Activated T-cell treated with anti-CD3 and anti-CD28 coated beads for 48 hours (primary cell): Measurements from ENCODE around the gene UBAC1.

Experiments used
- DNase-seq: peaks from one replicate; pipeline ENCODE4 v3.0.0-alpha.2; 2020; ENCODE audit warnings: low read depth

UBAC1 gene

DNA sequence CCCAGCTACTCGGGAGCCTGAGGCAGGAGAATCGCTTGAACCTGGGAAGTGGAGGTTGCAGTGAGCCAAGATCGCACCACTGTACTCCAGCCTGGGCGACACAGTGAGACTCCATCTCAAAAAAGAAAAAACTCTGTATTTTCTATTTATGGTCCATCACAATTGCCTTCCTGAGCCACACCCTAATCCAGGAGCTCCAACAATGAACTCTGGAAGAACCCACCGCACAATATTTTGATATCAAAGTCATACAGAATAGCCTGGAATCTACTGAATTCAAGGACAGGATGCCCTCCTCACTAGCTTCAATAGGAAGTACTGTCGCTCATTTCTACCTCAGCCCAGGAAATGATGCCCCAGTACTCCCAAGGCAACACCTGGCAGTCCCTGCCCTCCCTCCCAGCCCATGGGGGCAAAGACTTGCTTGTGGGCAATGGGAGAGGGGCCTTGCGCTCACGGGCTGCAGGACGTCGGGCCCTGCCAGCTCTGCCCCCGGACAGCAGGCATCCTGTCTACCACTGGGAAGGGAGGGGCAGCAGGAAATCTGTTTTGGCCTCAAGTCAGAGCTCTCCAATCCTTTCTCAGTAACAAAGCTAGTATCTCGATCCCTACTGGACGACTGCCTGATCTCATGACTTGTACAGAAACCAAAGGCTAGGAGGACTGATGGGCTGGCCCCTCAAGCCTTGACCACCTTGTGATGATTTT is 19.7 kb downstream of the UBAC1 start:
- no peak for DNase-seq

DNA sequence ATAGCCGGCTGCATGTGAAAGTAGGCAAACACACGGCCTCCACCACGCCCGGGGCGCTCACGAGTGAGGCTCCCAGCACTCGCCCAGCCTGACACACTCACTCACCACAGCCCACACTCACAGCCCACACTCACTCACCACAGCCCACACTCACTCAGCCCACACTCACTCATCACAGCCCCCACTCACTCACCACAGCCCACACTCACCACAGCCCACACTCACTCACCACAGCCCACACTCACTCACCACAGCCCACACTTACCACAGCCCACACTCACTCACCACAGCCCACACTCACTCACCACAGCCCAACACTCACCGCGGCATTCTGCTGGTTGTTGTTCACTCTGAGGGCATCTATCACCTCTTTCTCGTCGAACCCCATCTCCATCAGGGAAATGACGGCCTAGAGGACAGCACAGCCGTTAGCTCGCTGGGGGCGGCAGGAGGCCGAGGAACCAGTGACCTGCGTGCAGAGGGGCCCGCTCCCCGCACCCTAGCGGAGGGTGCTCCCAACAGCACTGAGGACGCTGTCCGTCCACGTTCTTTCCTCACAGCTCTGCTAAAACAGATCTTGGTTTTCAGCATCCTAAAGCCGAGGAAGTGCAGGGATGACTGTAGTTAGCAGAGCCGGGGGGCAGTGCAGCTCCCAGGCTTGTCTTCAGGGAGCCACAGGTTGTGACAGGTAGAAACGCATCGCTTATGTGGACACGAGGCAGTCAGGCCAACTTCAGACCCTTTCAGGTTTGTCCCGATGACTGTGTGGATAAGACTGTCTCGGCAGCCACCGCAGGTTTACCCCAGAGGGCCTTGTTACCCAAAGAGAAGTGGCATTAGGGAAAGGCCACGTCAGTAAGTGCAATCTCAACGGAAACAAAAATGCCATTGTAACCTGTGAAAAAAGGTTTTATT is 21.6 kb downstream of the UBAC1 start:
- peak; percentile 65 for DNase-seq

DNA sequence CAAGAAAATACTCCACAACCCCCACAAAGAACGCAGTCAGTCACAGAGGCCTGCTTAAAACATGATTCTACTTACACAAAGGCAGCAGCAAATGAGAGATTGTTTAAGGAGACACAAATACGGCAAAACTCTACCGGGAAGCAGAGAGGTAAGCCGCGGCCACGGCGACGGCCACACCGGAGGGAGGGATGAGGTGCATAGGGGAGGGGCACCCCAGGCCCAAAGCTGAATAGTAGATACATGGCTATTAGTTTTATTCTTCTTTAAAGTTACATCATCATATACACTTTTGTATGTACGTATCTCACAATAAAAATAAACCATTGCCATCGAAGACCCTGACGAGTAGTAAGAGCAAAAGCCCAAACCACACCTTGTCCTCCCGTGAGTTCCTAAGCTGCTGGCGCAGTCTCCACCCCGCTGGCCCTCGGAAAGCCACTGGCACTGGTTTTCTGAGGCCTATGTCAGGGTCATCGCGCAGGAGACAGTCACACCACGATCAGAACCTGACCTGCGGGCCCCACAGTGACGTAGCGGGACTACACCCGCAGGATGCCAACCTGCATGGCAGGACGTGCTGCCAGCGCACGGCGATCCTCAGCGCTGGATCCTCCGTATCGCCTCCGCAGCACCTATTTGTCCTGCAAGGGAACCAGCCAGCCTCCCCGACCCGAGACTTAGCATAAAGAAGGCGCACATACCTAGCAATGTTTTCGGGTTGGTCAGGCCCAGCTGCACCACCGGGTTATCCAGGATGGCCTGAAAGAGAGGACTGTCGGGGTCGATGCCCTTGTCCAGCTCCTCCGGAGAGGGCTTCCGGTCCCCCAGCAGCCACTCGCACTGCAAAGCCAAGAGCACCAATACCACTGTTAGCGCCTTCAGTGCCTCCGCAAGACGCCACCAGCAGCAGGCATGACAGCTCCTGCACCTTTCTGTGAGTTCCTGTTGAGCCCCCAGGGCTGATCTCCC is 23.4 kb downstream of the UBAC1 start:
- DNase-seq: no peak

DNA sequence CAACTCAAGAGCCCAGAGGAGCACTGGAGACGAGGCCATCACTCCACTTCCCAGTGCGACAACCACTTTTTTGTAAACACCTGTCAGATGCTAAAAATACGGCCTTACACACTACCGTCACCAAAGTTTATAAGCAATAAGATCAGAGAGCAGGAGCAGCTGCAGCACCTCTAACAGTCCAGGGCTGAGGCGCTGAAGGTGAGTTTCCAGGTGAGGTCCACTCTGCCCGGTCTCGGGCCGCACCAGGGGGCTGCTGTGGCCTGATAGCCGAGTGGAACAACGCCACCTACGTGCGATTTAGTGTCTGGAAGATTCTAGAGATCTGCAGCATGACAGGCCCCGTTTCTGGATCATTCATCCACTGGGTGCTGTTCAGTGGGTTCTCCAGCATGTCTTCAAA is 28.1 kb downstream of the UBAC1 start:
- DNase-seq: no peak

DNA sequence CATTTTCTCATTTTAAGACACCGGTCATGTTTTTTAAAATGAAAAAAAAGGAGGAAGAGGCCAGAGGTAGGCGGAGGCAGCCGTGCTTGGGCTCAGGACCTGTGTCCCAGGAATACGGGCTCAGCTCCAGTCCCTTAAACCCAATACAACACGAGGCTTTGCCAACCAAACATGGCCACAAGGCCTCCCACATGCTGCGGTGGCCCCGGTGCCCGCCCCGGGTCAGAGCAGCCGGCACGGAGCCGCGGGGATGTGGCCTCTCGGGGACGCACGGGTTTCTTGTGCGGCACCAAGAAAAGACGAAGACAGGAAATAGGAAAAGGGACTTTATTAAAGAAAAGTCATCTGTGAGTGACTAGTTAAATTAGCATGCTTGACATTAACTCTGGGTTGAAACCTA is 28.5 kb downstream of the UBAC1 start:
- DNase-seq: no peak

DNA sequence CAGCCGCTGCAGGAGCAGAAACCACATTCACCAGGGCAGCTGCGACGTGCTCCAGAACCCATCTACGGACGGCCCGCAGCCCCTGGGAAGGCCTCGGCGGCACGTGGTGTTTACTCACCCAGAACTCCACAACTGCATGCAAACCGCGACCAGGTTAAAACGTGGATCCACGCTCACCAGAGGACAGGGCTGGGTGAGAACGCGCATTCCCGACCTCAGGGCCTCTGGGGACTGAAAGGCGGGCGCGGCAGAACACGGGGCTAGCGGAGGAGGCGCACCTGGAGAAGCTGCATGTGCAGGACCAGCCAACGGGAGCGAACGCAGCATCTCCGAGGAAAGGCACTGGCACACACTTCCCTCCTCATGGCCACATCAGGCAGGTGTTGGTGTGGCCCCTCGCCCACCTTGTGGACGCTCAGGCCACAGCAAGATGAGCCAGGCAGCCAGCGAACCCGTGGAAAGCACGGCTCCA is 29.8 kb downstream of the UBAC1 start:
- no peak for DNase-seq

DNA sequence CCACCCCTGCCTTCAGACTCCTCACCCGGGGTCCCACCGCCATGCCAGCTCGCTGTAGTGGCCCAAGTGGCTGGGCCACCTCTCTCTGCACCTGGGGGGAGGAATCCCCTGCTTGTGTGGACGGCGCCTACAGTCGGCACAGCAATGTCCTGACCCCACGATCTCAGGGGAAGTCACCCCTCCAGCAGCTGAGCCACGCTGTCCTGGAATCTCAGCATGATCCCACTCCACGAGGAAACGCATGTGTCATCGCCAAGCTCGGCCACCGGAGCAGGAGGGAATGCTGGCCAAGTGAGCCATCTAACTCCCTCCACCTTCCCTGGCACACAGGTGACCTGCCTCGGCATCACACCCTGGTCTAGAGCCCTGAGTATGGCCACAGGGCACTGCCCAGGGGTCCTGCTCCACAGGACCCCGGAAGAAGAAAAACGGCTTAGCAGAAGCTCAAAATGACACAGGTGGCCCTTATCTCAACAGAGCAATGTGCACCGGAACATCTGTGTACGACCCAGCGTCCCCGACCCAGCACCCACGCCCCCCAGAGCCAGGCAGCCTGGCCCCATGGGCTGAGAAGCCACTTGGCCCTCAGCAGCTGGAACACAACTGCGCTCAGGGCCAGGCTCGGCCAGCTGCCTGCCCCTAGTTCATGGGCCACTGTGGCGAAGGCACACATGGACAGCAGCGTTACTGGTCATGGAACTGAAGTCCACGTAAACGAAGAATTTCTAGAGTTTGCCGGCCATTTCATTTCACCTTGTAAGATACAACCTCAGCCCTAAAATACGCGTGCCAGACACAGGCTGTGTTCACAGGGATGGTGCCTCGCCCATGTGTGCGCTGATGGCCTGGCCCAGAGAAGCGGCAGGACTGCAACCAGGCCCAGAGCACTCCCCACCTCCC is 30.5 kb downstream of the UBAC1 start:
- DNase-seq: no peak

DNA sequence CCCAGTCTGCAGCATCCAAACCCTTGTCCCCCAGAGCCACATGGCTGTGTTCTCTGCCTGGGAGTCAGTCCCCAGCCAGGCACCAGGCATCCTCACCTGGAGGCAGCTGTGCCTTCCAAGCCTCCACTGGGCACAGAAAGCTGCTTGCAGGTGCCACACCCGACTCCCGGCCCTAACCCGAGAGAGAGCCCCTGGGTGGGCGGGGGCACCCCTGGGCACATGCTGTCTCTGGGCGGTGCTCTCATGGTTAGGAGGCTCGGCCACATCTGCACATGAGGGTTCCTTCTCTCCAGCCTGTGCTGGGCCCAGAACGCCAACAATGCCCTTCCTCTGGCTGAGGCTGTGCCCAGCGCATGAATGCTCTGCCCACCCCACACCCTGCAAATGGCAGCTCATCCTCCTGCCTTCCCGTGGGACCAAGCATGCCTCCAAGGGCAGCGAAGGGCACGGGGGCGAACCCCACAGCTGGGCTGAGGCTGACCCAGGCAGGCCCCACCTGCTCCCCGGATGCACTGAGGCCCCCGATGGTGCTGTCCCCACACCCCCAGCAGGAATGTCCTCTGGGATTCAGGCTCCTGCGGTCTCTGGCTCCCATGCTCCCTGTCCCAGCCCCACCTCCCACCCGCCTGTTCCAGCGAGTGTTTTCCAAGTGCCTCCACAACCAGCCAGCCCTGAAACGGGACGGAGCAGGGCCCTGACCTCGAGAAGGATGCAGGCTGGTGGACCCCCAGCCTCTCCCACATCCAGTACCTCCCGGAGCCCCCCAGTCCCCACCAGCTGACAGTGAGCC is 31.3 kb downstream of the UBAC1 start:
- no peak for DNase-seq

DNA sequence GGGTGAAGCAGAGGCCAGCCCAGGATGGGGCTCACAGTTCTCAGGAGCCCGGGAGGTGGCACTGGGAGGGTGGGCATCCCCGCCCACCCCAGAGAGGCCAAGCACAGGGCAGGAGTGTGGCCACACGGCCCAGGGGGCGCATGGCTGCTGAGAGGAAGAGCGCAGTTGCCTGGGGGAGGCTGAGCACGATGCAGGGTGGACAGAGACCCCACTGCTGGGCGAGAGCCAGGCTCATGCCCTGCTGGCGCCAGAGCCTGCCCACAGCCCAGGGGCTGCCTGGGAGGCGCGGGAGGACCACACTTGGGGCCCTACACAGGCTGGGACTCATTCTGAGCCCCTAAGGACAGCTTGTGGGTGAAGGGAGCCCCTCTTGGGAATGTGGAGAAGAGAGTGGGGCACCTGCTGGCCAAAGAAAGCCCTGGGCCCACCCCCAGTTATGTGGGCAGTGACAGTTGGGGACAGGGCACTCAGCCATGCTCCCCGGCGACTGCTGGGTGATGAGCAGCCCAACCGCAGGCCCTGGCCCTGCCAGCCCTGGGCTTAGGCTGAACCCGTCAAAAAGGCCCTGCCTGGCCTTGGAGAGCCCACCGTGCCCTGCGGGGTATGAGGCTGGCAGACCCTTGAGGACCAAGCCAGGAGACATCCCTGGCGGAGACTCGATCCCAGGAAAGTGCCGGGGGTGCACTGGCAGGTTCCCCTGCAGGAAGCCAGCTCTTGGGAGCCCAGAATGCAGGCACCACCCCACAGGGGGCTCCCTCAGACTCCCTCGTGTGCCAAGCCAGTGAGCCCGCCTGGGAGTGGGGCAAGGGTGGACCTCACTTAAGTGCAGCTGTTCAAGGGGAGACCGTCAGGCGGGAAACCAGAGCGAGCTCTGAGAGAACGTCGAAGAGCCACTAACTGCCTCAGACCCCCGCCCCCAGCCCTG is 32.2 kb downstream of the UBAC1 start:
- no peak for DNase-seq

DNA sequence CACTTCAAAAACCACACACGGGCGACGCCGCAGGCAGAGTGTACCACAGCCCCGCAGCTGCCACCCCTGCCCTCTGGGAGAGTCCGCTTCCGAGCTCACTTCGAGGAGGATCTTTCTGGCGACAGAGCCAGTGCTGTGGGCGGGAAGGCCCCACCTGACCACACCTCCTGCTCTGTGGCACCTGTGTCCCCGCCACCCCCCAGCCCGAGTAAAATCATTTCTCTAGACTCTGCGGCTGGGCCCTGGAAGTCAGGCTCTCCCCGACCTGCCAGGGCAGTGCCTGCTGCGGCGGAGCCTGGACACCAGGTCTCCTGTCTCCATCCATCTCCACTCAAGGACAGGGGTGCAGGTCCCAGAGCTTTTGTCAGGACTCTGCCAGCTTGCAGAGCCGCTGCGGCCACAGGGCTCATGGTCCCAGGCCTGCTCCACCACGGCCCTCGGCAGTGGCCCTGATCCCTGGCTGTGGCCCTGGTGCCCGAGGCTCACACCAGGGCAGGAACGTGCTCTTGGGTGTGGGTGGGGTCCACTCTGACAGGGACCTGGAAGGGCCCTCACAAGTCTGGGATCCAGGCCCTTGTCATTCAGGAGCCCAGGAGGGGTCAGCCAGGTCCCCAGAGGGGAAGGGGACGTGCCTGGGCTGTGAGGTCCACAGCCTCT is 33.0 kb downstream of the UBAC1 start:
- DNase-seq: no peak

DNA sequence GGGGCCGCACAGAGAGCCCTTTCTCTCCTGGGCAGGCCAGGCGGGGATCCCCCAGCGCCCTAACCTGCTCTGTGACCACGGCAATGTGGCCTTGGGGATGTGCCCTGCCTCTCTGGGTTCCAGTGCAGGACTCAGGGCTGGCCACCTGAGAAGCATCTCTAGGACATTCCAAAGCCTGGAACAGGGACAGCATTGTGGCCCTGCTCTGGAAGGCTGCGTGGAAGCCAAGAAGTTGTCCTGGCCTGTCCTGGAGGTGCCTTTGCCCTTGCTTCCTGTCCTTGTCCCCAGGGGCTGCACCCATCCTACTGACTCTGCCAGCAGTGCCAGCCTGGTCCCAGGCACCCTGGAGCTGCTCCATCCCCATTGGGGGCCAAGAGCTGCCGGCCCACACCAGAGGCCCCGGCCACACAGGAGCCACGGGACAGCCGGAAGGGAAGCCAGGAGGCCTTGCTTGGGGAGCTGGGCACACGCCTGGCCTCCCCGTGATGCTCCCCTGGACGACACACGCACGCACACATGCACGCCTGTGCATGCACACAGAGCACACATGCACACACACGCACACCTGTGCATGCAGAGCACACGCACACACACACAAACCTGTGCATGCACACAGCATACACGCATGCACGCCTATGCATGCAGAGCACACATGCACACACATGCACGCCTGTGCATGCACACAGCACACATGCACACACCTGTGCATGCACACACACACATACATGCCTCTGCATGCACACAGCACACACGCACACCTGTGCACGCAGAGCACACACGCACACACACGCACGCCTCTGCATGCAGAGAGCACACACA is 33.8 kb downstream of the UBAC1 start:
- no peak for DNase-seq

DNA sequence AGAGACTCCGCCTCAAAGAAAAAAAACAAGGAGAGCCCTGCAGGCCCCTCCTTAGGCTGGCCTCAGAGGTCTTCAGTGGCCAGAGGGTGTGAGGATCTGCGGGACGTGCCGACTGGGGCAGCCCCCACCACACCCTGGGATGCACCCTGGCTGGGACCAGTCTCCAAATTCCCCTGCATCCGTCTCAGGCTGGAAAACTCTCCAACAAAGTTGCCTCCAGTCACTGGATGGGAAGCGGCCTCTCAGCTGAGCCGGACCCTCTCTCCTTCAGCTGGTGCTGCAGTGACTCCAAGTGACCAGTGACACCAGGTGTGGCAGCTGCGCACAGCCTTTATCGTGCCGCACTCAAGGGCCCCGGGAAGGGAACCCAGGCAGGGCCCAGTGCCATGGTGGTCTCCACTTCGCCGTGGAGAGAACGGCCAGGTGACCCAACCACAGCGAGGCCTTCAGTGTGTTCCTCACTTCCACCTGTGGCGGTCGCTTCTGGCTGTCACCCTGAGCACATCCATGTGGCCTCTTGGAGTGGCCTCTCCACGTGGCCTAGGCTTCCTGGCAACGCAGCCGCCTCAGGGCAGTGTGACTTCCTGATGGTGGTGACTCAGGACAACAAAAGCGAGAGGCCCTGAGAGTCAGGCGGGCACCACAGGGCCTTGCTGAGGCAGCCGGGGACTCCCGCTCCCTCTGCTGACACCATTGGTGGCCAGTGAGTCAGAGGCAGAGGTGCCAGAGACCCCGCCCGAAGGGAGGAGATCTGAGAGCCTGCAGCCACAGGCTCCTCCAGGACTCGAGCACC is 34.6 kb downstream of the UBAC1 start:
- DNase-seq: peak; percentile 84

DNA sequence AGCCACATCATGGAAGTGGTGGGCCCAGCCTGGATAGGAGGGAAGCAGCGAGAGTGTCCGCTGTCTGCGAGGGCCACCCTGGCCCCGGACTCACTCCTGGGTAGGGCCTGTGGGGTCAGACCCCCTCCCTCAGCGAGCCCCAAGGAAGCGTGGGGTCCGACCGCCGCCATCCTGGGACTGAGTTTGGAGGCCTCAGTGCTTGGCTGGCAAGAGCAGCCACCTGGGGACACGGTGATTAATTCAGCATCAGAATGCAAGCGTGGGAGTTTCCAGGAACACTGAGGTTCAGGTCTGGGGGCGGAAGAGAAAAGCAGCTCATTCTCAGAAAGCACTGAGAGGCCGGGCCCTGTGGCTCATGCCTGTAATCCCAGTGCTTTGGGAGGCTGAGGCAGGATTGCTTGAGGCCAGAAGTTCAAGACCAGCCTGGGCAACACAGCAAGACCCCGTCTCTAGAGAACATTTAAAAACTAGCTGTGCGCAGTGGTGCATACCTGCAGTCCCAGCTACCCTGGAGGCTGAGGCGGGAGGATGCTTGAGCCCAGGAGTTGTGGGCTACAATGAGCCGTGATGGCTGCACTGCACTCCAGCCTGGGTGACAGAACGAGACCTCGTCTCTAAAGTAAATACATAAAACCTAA is 35.6 kb downstream of the UBAC1 start:
- peak; percentile 77 for DNase-seq

DNA sequence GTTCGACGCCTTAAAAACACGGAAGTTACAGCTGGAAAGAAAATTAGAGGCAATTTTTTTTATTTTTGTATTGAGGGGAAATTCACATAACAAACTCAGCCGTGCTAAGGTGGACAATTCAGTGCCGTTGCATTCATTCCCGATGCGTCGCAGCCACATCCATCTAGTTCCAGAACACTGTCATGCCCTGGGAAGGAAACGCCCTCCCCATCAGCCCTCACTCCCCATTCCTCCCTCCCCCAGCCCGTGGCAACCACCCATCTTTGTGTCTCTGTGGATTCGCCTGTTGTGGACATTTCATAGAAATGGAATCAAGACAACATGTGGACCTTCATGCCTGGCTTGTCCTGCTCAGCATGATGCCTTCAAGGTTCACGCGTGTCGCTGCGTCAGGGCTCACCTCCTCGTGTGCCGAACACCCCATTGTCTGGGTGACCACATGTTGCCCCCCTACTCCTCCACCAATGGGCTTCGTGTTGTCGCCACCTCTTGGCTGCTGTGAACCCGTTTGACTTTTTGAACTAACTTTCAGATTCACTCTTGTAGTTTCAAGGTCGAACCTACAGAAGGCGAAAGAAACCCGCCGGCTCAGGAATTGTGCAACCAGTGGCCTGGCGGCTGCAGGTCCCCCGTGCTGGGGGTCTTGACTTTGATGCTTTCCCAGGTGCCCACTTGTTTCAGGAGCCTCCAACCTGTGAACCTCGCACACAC is 36.4 kb downstream of the UBAC1 start:
- DNase-seq: no peak

DNA sequence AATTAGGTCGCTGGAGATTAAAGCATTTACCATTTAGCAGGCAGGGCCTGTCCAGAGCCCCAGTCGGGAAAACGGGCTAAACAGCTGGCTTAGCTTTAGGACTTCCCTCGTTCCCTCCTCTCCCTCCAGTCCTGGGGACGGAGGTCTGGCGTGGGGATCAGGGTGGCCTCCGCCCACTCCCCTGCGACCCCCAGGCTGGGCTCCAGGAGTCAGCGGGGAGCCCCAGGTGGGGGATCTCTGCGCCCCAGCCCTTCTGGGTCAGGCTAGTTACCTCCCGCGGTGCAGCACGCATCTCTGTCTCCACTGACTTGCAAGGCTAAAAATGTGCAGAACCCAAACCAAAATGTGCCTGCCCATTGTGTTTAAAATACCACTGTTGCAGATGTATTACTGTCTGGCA is 37.7 kb downstream of the UBAC1 start:
- DNase-seq: no peak
